BJ (cell line): ENCODE results near the gene COA3. TPM values are rescaled to one million over a fixed set of nuclear protein-coding genes. Genes with fewer than 3 reads are reported as not detected.

ENCODE experiments used
- CTCF ChIA-PET: fragments of 350-600 bp; formaldehyde crosslinking; extraction: SDS; loops from one replicate; lab custom pipeline; 2021; ENCODE audit warnings: antibody characterized with exemption, inconsistent platforms; lab: Yijun Ruan, JAX
- POLR2A ChIA-PET: fragments of 300-600 bp; sonication (Branson Sonifier 250); formaldehyde crosslinking; extraction: SDS; loops from one replicate; lab custom pipeline; 2021; ENCODE audit warnings: antibody characterized with exemption; lab: Charles Lee
- DNase-seq: peaks from one replicate; pipeline ENCODE4 v3.0.0-alpha.2; 2011; ENCODE audit warnings: low read depth
- H3K27me3 ChIP-seq: 2 replicates; pipeline ENCODE4 v1.6.0; 2011; ENCODE audit warnings: low read length; ENCODE audit not compliant: control insufficient read depth, insufficient read depth
- H3K36me3 ChIP-seq: 2 replicates; pipeline ENCODE4 v1.5.1; 2011; ENCODE audit warnings: low read length; ENCODE audit not compliant: control insufficient read depth, insufficient read depth
- H3K4me3 ChIP-seq: 2 replicates; pipeline ENCODE4 v1.5.1; 2011; ENCODE audit warnings: low read depth, mild to moderate bottlenecking, control low read depth, low read length
- polyA plus RNA-seq: library from polyadenylated mRNA; depleted of rRNA; stranded (reverse); fragments of >200 nt; gene quantifications from 2 replicates; pipeline ENCODE4 v1.2.3, GENCODE V29; 2011
- TF ChIP-seq, protein P1 (sequence below): IDR thresholded peaks from 2 replicates; pipeline ENCODE4 v1.5.1; 2011; ENCODE audit warnings: low read depth, mild to moderate bottlenecking, control low read depth, inconsistent platforms, low read length, moderate library complexity; ENCODE audit not compliant: insufficient read depth

The COA3 gene
- polyA plus RNA-seq, 1 experiment = 91.9 TPM

DNA sequence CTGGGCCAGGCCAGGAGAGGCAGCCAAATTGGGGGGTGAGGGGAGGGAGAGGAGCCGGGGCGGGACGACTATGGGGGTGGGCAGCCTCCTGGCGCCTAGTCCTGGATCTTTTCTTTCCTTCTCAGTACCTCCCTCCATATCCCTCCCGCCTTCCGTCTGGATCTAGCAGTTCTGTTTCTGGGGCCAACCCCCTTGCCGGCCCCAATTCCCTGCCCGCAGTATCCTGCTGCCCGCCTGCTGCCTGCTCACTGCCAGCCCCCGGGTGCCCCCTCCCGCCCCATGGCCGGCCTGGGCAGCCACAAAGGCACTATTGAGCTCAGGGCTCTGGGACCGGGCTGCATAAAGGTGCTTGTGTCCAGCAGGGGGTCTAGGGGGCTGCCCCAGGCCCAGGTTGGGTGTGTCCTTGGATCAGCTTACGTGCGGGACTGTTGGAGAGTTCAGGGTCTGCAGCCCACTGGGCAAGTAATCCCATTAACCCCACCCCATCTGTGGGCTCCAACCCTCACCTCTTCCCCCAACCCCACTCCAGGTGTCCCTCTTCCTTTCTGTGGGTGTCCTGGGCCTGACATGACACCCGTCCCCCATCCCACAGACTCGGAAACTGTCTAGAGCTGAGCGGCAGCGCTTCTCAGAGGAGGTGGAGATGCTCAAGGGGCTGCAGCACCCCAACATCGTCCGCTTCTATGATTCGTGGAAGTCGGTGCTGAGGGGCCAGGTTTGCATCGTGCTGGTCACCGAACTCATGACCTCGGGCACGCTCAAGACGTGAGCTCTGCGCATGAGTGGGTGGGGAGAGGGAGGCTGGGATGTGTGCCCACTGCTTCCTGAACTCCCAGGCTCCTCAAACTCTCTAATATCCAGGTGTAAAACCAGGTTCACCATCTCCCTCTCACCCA lies 16.1 kb downstream of the COA3 start:
- Histone ChIP-seq H3K4me3 (peak overlapping the region; percentile 71), H3K27me3 (no peaks in the 10 kb centered on the region), H3K36me3 (peaks cover 11% of the 10 kb centered on the region)
- DNase-seq = no peak
- TF ChIP-seq, protein P1, sequence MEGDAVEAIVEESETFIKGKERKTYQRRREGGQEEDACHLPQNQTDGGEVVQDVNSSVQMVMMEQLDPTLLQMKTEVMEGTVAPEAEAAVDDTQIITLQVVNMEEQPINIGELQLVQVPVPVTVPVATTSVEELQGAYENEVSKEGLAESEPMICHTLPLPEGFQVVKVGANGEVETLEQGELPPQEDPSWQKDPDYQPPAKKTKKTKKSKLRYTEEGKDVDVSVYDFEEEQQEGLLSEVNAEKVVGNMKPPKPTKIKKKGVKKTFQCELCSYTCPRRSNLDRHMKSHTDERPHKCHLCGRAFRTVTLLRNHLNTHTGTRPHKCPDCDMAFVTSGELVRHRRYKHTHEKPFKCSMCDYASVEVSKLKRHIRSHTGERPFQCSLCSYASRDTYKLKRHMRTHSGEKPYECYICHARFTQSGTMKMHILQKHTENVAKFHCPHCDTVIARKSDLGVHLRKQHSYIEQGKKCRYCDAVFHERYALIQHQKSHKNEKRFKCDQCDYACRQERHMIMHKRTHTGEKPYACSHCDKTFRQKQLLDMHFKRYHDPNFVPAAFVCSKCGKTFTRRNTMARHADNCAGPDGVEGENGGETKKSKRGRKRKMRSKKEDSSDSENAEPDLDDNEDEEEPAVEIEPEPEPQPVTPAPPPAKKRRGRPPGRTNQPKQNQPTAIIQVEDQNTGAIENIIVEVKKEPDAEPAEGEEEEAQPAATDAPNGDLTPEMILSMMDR = no peak
- POLR2A ChIA-PET = no interaction called here
- CTCF ChIA-PET = interaction anchor here (2.1 kb wide), 1 partner anchor 20 kb away, joined by 8 read pairs; no protein-coding TSS in a partner anchor

DNA sequence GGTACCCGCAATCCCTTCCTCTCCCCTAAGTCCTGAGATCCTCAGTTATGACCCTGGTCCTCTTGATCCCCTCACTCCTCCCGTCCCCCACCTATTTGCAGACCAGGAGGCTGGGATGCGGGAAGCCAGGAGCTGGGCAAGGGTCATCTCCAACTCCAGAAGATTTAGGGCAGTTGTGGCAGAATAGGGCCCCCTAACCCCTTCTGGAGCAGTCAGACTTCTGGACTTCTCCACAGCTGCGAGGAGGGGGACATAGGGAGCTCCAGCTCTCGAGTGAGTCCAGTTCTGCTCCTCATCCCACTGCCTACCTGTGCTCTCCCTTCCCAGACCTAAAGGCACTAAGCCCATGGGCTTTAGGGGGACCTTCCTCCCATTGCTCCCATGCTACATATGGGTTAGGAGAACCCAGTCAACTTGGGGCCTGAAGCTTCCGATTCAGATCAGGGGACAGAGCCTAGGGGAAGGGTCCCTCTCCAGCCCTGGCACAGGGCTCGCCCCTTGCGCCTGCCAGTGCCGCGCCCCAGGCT lies 16.8 kb downstream of the COA3 start:
- peaks cover 11% of the 10 kb centered on the region for H3K36me3 ChIP-seq
- POLR2A ChIA-PET = no interaction called here
- no peak for DNase-seq
- H3K27me3 ChIP-seq = no peaks in the 10 kb centered on the region
- CTCF ChIA-PET = interaction anchor here (1.6 to 2.1 kb wide), 2 partner anchors 19 to 553 kb away, joined by 3 to 8 read pairs; no protein-coding TSS in a partner anchor
- TF ChIP-seq, protein P1 = no peak
- H3K4me3 ChIP-seq = peak overlapping the region; percentile 71

DNA sequence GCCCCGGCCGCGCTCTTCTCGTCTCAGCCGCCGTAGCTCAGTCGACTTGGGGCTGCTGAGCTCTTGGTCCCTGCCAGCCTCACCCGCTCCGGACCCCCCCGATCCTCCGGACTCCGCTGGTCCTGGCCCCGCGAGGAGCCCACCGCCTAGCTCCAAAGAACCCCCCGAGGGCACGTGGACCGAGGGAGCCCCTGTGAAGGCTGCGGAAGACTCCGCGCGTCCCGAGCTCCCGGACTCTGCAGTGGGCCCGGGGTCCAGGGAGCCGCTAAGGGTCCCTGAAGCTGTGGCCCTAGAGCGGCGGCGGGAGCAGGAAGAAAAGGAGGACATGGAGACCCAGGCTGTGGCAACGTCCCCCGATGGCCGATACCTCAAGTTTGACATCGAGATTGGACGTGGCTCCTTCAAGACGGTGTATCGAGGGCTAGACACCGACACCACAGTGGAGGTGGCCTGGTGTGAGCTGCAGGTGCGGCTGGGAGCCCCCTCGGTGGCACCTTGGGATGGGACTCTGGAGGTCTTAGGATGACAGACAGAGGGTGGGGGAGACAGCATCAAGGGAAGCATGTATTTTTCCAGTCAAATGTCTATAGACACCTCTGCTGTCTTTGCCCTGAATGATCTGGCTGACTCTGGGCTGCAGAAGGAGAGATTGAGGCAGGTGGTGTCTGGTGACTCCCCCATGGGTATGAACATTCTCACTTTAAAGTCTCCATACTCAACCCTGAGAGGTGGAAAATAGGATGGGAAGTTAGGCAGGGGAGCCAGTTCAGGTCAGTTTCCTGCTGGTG lies 17.5 kb downstream of the COA3 start:
- peaks cover 11% of the 10 kb centered on the region for H3K36me3 ChIP-seq
- ChIA-PET CTCF (interaction anchor here (1.3 to 2.1 kb wide), 3 partner anchors 18 to 553 kb away, joined by 3 to 8 read pairs (median 3); no protein-coding TSS in a partner anchor), POLR2A (no interaction called here)
- DNase-seq = no peak
- H3K4me3 ChIP-seq = peak overlapping the region; percentile 71
- TF ChIP-seq, protein P1 = no peak
- H3K27me3 ChIP-seq = no peaks in the 10 kb centered on the region

DNA sequence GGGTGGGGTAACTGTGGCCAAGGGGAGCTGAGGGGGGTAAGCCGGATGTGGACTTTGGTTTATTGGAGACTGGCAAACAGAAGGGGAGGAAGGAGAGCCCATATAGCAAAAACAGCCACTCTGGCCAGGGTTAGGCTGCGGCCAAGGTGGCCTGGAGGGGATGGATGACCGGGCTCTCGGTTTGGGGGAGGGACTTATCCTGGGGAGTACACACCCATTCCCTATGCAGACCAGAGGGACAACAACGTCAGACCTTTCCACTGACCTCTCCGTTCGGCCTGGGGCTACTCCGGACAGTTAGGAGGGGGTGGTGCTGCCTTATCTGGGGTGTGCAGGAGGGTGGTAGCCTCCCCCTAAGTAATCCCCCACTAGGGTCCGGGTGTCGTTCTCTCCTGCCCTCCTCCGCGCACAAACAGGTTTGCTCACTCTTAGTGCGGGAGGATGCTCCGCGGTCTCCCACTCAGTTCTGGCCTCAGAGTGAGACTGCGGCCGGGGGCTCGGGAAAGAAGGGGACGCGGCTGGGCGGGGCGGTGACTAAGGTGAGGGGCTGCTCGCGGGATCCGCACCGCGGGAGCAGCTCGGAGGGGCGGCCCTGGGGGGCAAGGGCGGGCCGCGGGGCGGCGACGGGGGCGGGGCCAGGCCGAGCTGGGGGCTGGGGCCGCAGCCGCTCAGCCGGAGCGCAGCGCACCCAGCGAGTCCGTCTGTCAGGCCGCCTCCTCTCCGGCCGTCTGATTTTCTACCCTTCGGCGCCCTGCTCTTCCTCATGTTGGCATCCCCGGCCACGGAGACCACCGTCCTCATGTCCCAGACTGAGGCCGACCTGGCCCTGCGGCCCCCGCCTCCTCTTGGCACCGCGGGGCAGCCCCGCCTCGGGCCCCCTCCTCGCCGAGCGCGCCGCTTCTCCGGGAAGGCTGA lies 18.3 kb downstream of the COA3 start, which contains the start of gene WNK4:
Gene WNK4, plus strand, starts transcription at position 675 of the 915 bp plus-strand sequence. Its CDS starts 89 bp downstream, at position 764.
- CTCF ChIA-PET = interaction anchor here (0.6 to 2.1 kb wide), 5 partner anchors 17 to 554 kb away, joined by 3 to 8 read pairs (median 3); no protein-coding TSS in a partner anchor
- POLR2A ChIA-PET = interaction anchor here (0.7 kb wide), 1 partner anchor 202 kb away, joined by 5 read pairs; no protein-coding TSS in a partner anchor
- Histone ChIP-seq H3K4me3 (peak within 1 kb of the TSS; percentile 71), H3K27me3 (no peaks in the 10 kb centered on the region), H3K36me3 (peaks cover 11% of the 10 kb centered on the region)
- DNase-seq = no peak
- TF ChIP-seq, protein P1 = no peak
